Large intestine (tissue), 3 donors: ENCODE data around the gene RALGPS1. TPM values are rescaled to one million over a fixed set of nuclear protein-coding genes. Genes with fewer than 3 reads are reported as not detected.
A peak's percentile ranks its signal among the peaks of the same experiment; 100 is the strongest.

ENCODE experiments used
- DNase-seq, 2 donors: peaks; one replicate each; pipeline versions ENCODE4 v3.0.0 to v3.0.0-alpha.2; 2013
- H3K27ac ChIP-seq: one replicate; pipeline ENCODE4 v1.5.1; 2013; ENCODE audit warnings: low read length
- H3K27me3 ChIP-seq: 2 replicates; pipeline ENCODE4 v1.6.1; 2013; ENCODE audit warnings: low read length; ENCODE audit not compliant: control insufficient read depth, insufficient read depth
- H3K36me3 ChIP-seq: 2 replicates; pipeline ENCODE4 v1.6.1; 2013; ENCODE audit warnings: low read length; ENCODE audit not compliant: control insufficient read depth, insufficient read depth
- H3K4me1 ChIP-seq: one replicate; pipeline ENCODE4 v1.6.1; 2013; ENCODE audit warnings: low read length; ENCODE audit not compliant: control insufficient read depth, insufficient read depth
- H3K4me3 ChIP-seq: one replicate; pipeline ENCODE4 v1.5.1; 2013; ENCODE audit warnings: low read length
- H3K9me3 ChIP-seq: one replicate; pipeline ENCODE4 v1.6.1; 2013; ENCODE audit warnings: mild to moderate bottlenecking, low read depth, low read length, moderate library complexity; ENCODE audit not compliant: control insufficient read depth
- WGBS: methylation state at CpG from one replicate; pipeline ENCODE4 v1.1.5; 2013; ENCODE audit warnings: low lambda C conversion rate; ENCODE audit not compliant: insufficient coverage; 5-methylcytosine and 5-hydroxymethylcytosine counted together
- polyA plus RNA-seq: library from polyadenylated mRNA; unstranded; fragments of 120-200 nt; gene quantifications from one replicate; pipeline ENCODE4 v1.2.1, GENCODE V29; 2013

RALGPS1 gene
- polyA plus RNA-seq, 1 donor = 58.8 TPM

DNA sequence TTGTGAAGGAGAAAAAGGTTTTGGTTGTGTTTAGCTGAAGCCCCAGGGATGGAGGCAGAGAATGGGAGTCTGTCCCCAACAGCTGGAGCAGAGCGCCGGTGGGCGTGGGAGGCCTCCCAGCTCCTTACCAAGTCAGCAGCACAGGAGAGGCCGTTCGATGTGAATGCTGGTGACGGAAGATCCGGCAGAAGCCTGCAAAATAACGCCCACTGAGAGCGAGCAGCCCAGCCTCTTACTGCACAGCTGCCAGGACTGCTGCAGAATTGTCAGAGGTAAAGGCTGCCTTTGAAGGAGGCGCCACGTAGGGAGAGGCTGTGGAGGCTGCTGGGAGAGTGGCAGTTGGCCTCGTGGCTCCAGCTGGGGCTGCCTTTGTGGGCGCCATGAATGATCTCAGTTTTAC lies 181.6 kb downstream of the RALGPS1 start:
- DNase-seq = peak in 1 of 2 donors; percentile 20
- Histone ChIP-seq H3K4me1 (no peaks in the 10 kb centered on the region), H3K27me3 (no peaks in the 10 kb centered on the region), H3K9me3 (no peaks in the 10 kb centered on the region), H3K36me3 (peaks cover 46% of the 10 kb centered on the region), H3K4me3 (no peak overlapping the region), H3K27ac (no peak overlapping the region)
- no CpG with 5 or more reads among the region's 13 CpGs for WGBS

DNA sequence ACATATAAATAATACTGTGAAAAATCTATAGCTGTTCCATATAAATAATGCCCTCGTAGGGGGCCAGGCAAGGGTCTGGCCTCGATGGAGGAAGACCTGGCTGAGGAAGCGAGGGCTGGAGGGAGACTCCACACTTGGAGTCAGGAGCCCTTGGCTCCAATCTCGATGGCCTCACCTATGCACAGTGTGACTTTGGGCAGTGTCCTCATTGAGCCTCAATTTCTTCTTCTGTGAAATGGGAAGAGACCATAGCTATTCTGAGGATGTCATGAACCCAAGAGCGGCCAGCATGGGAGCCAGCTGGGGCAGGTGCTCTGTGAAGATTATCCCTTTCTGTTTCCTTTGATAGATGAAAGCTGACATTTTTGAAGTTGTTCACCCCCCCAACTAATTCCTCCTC lies 183.1 kb downstream of the RALGPS1 start:
- Histone ChIP-seq H3K4me1 (no peaks in the 10 kb centered on the region), H3K4me3 (no peak overlapping the region), H3K27ac (no peak overlapping the region), H3K27me3 (no peaks in the 10 kb centered on the region), H3K36me3 (peaks cover 39% of the 10 kb centered on the region), H3K9me3 (no peaks in the 10 kb centered on the region)
- WGBS = 80% methylated on average over 1 of the region's 5 CpGs
- no peak for DNase-seq

DNA sequence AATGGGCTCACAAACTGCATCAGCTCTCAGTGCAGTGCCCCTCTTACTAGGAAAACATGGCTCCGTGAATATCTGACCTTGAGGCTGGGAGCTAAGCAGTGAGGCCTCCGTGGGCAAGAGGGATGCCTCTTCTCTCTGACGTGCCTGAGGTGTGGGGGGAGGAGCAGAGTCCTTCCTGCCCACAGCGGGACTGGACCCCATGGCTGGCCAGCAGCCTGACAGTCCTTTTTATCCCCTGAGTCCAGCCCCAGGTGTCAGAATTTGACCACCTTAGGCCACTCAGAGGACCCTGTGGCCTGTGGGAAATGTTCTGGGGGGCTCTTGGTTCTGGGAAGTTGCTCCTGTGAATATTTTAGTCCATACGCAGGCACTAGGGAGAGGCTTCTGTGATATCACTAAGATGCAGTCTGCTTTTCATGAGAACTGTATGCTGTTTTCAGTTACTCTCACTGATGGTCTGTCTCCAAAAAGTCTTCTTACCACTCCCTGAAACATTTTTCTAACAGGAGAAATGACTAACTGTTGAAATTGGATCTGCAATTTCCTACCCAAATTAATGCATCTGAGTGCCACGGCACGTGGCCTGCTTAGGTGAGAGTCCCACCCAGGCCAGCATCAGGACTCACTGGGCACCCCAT lies 184.5 kb downstream of the RALGPS1 start:
- no peak overlapping the region for H3K27ac ChIP-seq
- no peaks in the 10 kb centered on the region for H3K27me3 ChIP-seq
- no peak overlapping the region for H3K4me3 ChIP-seq
- peaks cover 31% of the 10 kb centered on the region for H3K36me3 ChIP-seq
- WGBS = no CpG with 5 or more reads among the region's 7 CpGs
- no peak for DNase-seq
- no peaks in the 10 kb centered on the region for H3K9me3 ChIP-seq
- peaks cover 4% of the 10 kb centered on the region for H3K4me1 ChIP-seq

DNA sequence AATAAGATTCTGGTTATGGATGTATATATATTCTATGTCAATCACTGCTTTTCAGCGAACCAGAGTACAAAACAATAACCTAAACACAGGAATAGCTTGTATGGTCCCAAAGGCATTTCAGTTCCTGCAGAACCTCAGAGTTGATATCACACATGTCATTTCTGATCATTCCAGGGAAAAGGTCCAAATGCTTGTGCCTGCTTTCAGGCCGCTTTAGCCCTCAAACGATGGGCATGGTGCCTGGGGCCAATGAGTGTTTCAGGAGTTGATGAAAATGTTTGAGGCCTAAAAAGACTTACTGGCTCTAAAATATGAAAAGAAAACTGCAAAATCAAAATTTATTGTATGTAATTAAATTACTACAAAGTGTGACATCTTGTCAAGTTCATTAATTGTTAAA lies 185.1 kb downstream of the RALGPS1 start:
- no peak overlapping the region for H3K27ac ChIP-seq
- DNase-seq = no peak
- peaks cover 4% of the 10 kb centered on the region for H3K4me1 ChIP-seq
- no CpG with 5 or more reads among the region's 3 CpGs for WGBS
- H3K36me3 ChIP-seq = peaks cover 33% of the 10 kb centered on the region
- H3K27me3 ChIP-seq = no peaks in the 10 kb centered on the region
- H3K9me3 ChIP-seq = no peaks in the 10 kb centered on the region
- H3K4me3 ChIP-seq = no peak overlapping the region

DNA sequence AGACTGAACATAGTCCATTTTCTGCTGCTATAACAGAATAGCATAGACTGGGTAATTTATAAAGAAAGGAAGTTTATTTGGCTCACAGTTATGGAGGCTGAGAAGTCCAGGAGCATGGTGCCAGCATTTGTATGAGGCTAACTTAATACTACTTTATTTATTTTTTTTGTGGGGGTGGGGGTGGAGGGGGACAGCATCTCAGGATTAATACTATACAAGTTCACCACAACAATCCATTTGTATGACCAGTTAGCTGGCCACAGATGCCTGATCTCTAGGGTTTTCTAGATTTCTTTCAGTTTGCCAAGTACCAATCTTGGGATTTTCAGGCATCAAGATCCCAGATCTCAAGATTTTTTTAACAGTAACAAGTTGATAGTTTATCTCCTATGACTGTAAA lies 187.6 kb downstream of the RALGPS1 start:
- no peak overlapping the region for H3K4me3 ChIP-seq
- H3K36me3 ChIP-seq = peaks cover 47% of the 10 kb centered on the region
- no peaks in the 10 kb centered on the region for H3K27me3 ChIP-seq
- H3K9me3 ChIP-seq = no peaks in the 10 kb centered on the region
- no peak overlapping the region for H3K27ac ChIP-seq
- H3K4me1 ChIP-seq = peaks cover 4% of the 10 kb centered on the region
- no peak for DNase-seq

GRCh38 chr9:127102788-127103187 lies 188.2 kb downstream of the RALGPS1 start:
- H3K27ac ChIP-seq = no peak overlapping the region
- H3K27me3 ChIP-seq = no peaks in the 10 kb centered on the region
- H3K4me3 ChIP-seq = no peak overlapping the region
- H3K36me3 ChIP-seq = peaks cover 53% of the 10 kb centered on the region
- WGBS = no CpG with 5 or more reads among the region's 2 CpGs
- H3K9me3 ChIP-seq = no peaks in the 10 kb centered on the region
- no peak for DNase-seq
- peaks cover 4% of the 10 kb centered on the region for H3K4me1 ChIP-seq

DNA sequence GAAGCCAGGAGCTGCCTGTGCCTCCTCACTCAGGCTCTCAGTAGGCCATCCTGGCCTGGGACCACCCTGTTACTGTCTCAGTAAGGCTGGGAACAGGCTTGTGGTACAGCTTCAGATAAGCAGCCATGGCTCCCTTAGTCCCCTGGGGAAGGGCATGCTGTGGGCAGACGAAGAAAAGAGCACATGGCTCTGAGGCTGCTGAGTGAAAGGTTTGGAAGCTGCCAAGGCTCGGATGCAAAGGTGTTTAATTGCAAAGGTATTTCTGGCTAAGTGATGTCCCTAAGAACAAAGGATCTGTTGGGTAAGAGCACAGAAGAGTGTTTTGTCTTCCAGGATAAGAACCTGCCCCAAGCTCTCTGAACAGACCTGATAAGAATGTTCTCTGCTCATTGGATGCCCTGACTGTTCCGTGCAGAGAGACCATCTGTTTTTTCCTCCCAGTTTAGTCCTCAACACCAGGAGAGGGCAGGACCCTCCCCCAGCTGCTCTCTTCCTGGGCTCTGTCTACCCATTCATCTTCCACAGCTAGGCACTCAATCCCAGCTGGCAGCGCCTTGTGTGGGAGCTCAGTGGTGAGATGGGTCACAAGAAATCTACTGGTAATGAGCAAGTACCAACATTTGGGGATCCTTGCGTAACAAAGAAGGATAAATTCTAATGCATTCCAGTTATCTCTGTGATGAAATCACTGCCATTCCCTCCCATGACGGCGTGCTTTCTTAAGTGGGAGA lies 190.2 kb downstream of the RALGPS1 start:
- Histone ChIP-seq H3K27ac (no peak overlapping the region), H3K4me1 (peaks cover 4% of the 10 kb centered on the region), H3K4me3 (no peak overlapping the region), H3K36me3 (peaks cover 55% of the 10 kb centered on the region), H3K9me3 (no peaks in the 10 kb centered on the region), H3K27me3 (no peaks in the 10 kb centered on the region)
- DNase-seq = no peak
- WGBS = 100% methylated on average over 1 of the region's 7 CpGs

DNA sequence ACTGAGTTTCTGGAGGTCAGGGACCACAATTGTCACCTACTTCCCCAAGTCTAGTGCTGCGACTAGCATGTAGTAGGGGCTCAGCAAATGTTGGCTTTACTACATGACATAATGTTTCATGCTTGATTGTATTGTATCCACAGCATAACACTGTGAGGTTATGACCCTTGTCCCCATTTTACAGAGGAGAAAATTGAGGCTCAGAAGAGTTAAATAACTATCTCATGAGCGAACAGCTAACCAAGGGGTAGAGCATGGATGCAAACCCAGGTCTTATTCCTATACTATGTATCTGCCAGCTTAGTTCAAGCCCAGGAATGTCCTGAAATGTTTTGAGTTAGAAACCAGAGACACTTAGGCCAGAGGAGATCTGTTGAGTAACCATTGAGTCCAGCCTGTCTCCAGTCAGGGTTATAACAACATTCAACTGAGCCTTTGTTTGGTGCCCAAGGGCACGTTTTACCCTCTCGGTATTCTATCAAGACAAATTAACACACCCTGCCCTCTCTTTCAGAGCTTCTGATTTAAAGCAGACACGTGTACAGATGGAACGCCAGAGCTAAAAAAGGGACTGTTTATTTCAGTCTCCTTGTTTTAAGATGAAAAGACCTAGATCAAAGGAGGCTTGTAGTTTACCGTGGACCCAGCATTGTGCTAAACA lies 191.4 kb downstream of the RALGPS1 start:
- Histone ChIP-seq H3K27me3 (no peaks in the 10 kb centered on the region), H3K36me3 (peaks cover 48% of the 10 kb centered on the region), H3K4me1 (peaks cover 4% of the 10 kb centered on the region), H3K4me3 (no peak overlapping the region), H3K9me3 (no peaks in the 10 kb centered on the region), H3K27ac (no peak overlapping the region)
- DNase-seq = no peak
- 92% methylated on average over 2 of the region's 7 CpGs for WGBS

DNA sequence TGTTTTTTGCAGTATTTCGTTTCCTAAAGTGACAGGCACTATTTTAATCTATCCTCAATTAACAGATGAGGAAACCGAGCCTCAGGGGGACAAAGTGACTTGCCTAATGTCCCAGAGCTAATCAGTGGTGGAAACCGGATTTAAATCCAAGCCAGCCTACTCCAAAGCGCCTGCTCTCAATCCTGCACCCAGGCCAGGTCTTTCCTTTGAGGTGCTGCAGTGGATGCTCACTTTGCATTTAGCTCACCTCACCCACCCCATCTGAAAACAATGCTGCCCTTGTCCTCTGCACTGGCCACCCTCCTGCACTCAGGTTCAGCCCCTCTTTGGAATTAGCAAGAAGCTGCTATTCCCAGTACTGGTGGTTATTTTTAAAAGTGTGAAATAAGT lies 191.9 kb downstream of the RALGPS1 start:
- Histone ChIP-seq H3K4me3 (no peak overlapping the region), H3K4me1 (peaks cover 4% of the 10 kb centered on the region), H3K9me3 (no peaks in the 10 kb centered on the region), H3K27me3 (no peaks in the 10 kb centered on the region), H3K27ac (no peak overlapping the region), H3K36me3 (peaks cover 45% of the 10 kb centered on the region)
- no CpG with 5 or more reads among the region's 4 CpGs for WGBS
- no peak for DNase-seq

DNA sequence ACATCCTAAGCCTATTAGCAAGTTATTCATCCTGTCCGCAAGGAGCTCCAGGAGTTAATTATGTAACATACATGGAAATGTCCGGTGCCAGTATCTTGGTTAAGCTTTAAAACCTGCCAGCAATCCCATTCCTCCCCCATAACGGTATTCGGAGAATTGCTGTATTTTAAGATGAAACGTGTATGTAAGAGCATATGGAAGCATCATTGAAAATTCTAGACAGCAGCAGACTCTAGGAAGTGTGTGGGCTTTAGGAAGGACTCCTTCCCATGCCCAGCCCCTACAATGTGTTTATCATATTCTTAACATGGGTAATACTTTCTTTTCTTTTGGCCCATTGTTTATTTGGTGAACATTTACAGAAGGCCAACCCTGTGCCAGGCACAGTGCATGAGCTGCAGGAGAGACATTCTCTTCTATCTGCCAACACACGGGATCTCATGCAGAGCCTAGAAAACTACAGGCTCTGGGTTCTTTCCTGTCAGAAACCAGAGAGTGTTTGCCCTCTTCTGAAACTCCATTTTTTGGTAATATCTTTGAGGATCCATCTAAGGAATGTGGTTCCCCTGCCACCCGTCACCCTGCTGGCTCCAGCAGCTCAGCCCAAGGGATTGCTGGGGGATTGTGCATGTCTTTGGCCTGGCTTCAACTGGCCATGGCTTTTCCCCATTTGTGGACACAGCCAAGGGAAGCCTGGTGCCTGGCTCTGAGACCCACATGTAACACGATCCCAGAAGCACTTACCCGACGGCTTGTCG lies 192.8 kb downstream of the RALGPS1 start:
- WGBS = no CpG with 5 or more reads among the region's 11 CpGs
- Histone ChIP-seq H3K4me1 (peaks cover 8% of the 10 kb centered on the region), H3K27me3 (no peaks in the 10 kb centered on the region), H3K27ac (no peak overlapping the region), H3K36me3 (peaks cover 49% of the 10 kb centered on the region), H3K4me3 (no peak overlapping the region), H3K9me3 (peaks cover 2% of the 10 kb centered on the region)
- DNase-seq = no peak
